COR-L47 (cell line): Measurements from ENCODE around the gene OSTN.
"Not testable (repeated sequence)": the region's sequence is repeated elsewhere in the genome, so short reads cannot be mapped to it uniquely, and the experiment has no call there.

Experiments
- DNase-seq: peaks from one replicate; lab custom pipeline; 2025; lab: John Stamatoyannopoulos, UW

OSTN gene

DNA sequence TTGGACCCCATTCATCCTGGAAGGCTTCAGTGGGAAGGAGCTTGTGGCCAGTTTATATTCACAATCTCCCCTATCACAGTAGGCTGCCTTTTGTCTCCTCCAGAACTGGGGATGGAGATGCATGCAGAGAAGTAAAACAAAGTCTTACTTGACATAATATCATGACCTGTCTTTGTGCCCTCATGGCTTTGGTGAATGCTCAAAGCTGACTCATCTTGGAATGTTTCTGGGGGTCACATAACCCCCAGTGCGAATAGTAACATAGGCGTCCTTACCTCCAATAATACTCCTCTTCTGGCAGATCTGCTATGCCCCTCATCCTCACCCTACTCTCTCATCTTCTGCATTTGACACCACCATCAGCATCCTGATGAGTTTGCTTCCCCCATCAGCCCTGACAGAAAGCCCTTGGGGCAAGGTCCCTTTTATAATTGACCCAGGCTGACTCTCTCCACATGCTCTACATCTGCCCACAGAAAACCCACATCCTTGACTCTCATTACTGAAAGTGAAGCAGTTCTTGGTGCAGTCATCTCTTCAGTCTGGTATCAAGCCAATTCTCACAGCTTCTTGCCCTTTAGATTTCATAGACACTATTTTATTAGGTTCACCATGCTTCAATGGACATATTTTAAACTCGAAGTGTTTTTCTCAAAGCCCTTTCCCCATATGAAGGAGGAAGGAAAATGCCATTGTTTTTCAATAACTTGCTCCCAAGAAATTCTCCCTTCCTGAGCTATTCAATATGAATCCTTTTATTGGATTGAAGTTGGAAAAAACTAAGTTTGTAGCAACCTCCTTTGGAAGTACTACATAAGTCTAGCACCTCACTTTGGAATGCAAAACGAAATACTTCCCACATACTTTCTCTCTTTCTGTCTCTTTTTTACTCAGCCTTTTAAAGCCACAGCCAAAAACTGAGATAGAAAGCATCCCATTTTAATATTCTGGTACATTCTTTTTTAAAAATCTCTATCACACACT, 36.6 kb downstream of the OSTN start:
- DNase-seq = no peak

DNA sequence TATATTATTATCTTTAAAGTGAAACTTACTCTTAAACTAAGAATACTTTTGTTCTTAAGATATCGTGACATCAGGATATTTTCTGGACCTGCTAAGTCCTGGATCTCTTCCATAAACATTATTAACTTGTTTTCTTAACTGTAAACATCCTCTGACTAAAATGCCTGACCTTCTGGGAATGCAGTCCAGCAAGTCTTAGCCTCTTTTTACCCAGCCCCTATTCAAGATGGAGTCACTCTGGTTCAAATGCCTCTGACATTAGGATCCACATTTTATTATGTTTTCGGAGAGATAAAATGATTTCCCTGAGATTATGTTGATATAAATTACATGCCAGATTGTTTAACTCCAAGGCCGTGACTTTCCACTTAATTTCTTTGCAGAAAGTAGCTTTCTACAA, 37.6 kb downstream of the OSTN start:
- no peak for DNase-seq

DNA sequence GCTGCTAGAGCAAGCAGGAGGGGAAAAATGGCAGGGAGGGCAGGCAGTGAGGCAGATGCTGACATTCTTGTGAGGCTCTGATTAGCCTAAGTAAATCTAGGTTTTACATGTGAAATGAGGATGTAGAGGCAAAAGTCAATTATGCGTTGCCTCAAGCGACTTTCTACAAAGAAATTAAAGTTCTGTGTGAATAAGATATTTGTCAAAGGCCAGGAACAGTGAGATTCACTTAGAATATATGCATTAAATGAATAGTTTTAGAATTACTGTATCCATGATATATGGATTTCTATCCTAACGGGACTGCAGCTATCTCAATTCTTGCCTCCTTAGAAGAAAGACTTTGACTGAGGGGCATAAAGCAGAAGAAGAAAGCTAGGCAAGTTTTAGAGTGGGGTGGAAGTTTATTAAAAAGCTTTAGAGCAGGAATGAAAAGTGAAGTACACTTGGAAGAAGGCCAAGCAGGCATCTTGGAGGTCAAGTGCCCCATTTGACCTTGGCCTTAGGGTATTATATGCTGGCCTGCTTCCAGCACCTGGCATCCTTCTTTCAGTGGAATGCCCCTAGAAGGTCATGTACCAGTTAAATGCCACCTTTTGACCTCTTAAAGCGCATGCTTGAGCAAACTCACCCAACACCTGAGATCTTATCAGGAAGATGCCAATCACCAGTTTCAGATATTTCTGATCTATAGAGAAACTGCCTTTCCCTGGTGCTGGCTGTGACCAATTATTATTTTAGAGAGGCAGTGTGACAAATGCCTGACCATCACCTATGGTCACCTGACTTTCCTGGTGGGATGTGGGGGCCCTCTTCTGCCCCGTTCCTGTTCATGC, 38.2 kb downstream of the OSTN start:
- DNase-seq = no peak

DNA sequence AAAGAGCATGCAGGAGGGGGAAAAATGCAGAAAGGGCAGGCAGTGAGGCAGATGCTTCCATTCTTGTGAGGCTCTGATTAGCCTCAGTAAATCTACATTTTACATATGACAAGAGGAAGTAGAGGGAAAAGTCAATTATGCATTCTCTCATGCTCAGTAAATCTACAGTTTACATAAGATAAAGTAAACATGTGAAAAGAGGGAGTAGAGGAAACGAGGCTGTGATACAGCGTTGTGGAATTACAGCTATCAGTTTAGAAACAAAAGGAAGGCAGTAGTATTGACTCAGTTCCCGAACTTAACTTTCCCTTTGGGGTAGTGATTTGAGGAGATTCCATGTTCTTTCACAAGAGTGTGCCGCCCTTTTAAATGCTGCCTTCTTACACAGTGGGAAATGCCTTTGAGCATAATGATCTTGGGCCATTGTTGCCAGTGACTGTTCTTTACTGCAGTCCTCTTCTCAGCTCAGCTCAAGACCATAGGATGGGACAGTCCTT, 39.3 kb downstream of the OSTN start:
- no peak for DNase-seq

DNA sequence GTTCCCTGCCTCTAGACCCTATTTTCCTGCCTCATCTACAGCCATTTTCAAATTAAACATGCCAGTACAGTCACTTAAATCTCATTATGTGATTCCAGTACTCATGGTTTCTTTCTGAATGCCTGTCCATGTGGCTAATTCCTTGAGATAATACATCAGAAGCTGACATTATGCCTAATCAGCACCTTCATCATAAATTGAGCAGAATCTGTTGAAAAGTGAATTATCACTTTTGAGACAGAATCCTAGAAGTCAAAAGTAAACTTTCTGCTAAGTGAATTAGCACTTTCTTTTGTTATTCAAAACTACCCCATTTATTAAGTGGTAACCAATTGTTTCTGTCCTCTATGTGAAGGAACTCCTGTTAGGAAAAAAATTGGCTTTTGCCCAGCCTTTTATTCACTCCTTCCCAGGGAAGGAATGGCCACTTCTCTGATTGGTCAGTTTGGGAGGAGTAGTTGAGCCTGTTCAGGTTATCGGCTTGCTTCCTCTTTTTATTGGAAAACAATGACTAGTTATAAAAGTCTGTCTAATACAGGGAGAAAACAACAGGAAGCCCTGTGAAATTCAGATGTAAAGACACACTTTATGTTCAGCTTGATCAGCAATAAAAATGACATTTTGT, 40.5 kb downstream of the OSTN start:
- DNase-seq = no peak

DNA sequence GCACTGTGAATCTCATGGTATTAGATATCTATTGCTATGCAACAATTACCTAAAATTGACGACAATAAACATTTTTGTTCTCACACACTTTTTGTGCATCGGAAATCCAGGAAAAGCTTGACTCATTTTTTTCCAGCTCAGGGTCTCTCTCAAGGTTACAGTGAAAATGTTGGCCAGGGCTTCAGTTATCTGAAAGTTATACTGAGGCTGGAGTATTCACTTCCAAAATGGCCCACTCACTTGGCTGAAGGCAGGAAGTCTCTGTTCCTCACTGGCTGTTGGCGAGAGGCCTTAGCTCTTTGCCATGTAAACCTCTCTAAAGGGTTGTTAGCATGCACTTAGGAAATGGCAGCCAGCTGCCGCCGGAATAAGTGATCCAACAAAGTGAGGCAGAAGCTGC, 41.4 kb downstream of the OSTN start:
- DNase-seq = no peak

DNA sequence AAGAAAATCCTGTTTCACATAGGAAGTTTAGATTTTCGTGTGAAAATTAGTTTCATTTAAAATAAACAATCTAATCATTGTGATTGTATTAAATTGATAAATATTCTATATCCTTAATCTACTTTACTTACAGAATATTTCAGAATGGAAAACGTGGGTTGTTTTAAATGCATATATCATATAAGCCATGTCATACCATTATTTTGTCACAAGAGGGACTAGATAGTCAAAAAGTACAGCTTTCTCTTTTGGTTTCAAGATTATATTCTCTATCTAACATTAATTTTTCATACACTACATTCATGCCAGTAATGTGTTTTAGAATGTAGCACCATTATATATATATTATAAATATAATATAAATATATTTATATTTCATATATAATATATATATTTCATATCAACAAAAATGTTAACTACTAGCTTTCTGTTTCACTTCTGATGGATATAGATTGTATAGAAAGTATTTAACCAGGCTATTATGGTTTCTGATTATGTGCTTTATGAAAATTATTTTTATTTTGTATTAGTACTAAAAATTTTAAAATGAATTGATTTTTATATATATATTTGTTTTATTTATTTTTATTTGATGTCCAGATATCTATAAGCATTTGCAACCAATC, 45.3 kb downstream of the OSTN start:
- DNase-seq = peak; percentile 29

DNA sequence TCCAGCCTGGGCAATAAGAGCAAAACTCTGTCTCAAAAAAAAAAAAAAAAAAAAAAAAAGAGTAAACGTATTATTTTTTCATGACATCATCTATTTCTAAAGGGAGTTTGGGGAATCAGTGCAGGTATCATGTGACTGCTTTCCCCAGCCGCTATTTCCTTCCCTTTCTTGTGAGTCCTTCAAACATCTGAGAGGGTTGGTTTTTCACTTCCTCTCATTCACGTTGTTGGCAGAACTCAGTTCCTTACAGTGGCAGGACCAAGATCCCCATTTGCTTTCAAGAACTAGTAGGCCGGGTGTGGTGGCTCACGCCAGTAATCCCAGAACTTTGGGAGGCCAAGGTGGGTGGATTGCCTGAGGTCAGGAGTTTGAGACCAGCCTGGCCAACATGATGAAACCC, 47.0 kb downstream of the OSTN start:
- DNase-seq = not testable (repeated sequence)

DNA sequence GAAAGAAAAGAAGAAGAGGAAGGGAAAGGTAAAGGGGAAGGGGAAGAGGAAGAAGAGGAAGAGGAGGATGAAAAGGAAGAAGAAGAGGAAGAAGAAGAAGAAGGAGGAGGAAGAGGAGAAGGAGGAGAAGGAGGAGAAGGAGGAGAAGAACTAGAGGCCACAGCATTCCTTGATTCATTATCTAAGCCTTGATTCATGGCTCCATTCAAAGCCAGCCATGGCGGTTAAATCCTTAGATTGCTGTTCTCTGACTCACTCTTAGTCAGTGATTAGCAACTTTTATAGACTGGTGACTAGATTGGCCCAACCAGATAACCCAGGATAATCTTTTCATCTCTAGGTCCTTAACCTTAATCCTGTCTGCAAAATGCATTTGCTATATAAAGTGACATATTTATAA, 47.6 kb downstream of the OSTN start:
- DNase-seq = no peak

DNA sequence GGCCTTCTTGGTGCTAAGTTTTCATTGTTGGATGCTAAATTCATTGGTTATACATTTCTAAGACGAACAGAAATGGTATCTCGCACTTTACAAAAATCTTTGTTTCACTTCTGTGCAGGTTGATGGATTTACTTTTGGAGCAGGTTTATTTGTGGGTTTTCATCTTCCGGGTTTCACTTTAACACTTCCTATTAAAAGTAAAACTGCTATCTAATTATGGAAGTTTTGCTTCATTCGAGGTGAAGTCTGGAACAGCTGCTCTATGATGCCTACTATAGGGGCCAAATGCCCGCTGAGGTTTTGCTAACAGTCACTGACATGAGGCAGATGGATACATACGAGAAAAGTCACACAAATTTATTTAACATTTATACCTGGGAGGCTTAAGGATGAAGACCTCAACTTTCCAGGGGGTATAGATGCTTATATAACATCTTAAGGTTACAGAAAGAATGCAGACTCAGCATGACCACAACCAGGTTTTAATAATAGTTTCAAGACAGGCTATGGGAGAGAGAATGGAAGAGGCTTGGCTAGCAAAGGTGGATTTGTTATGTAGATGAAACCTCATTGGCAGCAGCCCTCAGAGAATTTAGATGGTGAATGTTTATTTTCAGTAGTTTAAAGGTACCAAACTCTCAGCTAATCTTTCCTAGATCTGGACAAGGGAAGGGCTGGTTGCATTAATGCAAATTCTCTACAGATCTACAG, 54.2 kb downstream of the OSTN start:
- no peak for DNase-seq

DNA sequence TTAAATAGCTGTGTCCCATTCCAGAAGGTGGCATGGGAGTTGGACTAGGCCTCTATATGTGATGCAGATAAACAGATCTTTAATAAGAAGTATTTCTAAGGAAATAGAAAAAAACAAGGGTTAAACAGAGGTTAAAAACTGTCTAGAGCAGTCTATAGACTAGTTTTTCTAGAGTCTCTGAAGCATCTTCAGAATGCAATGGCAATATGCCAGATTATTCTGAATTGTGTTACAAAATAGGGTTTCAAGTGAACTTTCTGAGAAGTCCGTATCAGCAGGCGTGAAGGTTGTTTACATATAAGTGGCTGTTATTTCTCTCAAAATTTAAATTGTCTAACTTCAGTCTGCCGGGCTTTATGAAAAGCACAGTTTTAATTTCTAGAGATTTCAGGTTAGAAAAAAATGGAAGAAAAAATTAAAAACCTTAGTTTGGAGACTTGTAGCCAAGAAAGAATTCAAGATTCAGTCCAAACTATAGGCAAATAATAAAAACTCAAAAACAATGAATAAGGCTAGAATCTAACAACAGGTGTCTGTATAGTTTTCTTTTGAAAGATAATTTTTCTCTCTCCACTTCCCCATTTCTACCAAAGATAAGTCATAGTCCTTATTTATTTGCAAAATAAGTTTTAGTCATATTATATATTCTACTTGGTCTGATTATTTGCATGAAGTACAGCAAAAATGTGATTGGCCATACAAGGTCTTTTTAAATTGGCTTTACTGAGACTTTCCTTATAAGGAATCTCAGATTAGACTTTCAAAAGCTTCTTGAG, 55.2 kb downstream of the OSTN start:
- no peak for DNase-seq

DNA sequence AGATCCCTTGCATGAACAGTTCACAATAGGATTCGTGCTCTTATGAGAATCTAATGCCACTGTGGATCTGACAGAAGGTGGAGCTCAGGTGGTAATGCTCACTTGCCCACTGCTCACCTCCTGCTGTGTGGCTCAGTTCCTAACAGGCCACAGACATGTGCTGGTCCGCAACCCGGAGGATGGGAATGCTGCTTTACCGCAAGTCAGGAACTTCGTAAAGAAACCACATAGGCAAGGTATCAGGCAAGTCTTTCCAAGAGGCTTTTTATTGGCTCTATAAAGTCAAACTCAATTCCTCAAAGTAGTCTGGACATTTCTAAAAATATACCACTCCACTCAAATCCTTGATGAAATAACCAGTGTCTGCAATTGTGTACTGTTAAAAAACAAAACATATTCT, 56.1 kb downstream of the OSTN start:
- DNase-seq = no peak

DNA sequence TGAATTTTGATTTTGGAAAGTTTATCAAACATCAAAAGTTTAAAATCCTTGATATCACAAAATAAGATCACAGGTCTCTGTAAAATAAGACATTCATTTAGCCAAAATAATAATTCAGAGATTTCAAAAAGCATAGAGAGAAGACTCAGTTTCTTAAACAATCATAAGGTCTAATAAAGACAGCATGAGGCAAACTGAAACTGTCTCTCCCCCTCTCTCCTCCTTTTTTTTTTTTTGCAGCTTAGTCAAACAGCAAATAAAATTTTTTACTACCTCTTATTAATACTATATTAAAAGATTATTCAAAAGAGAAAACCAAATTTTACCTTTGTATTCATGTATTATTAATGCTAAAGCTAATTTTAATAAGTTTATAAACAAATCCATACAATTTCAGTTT, 57.4 kb downstream of the OSTN start:
- no peak for DNase-seq

DNA sequence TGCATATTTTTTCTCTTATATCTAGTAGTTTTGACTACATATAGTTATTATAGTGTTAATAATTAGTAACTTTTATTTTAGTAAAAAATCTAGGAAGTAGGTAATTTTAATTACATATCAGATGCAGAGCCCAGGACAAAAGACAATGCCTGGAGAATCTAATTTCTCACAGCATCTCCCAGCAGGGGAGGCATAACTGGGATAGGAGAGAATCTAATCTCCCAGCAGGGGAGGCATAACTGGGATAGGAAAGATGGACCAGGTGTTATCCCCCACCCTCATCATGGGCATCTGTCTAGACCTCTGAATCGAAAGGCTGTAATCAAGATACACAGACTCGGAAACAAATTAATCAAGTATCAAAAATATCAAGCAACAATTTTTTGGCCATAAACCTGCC, 58.2 kb downstream of the OSTN start:
- DNase-seq = peak; percentile 91

DNA sequence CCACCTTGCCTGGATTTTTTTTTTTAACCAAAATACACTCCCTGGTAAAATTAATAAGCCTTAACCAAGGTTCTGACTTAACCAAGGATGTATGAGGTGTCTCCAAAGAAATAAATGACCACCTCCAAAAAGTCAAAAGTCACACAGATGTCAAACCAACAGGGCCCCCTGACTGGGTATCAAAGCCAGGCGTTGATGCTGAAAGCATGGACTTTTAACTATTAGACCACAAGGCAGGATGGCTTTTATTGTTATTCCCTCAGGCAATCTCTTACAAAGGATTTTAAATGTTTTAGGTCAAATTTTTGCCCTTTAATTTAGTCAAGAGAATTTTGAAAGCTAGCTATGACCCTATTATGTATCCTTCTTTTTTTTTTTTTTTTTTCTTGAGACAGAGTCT, 60.4 kb downstream of the OSTN start:
- no peak for DNase-seq

DNA sequence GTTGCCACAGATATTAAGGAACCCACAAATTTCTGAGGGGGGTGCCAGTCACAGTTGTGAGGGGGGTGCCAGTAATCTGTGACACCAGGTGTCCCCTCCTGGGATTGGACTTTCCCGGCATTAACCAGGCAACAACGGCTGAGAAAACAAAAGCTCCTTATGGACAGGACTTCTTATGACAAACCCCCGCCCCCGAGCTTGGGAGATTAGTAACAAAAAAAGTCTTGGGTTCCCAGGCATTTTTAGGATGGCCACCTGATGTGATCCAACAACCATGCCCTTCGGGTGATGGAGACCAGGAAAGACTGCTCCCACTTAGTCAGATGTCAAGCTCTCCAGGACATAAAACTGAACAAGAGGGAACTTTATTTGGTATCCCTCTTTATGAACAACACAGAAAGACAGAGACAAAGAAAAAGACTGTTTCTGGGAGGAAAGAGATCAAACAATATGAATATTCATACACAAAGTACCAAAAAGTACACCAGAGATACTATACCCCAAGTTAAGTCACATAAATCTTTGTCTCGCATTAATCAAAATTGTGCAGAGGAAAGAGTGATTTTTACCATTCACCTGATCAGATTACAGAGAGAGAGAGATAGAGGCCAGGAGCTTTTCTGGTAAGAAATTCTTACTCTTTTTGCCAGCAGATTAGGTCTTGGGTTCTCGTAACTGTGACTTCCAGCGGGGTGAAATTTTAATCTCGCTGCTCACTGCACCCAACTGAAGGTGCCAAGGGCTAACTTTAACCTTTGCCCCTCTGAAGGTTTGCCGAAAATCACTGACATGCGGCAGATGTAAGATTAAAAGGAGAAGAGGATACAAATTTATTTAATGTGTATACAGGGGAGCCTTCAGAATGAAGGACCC, 61.6 kb downstream of the OSTN start:
- DNase-seq = no peak

DNA sequence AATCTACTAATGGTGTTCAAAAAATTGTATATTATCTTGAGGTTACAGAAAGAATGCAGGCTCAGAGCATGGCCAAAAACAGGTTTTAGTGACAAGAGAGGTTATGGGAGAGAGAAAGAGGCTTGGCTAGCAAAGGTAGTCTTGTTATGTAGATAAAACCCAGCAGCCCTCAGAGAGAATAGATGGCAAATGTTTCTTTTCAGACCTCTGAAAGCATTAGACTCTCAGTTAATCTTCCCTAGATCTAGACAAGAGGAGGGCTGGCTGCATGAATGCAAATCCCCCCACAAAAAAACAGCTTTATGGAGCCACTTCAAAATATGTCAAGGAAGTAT, 62.2 kb downstream of the OSTN start:
- DNase-seq = no peak

DNA sequence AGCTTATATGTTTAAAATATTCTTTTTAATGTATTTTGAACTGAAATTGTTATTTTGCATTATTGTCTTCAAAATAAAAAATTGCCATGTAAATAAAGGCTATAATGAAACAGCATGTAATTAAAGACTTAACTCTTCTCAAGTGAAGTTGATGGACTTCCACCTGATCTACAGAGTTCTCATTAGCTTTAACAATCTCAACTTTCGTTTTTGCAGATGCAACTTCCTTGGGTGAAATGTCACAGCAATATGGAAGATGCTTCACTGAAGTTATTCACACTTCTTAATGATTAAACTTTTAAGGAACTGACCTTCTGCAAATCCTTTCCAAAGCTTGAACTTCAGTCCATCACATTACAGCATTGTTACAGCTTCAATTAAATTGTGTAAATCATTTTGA, 63.6 kb downstream of the OSTN start:
- DNase-seq = no peak

DNA sequence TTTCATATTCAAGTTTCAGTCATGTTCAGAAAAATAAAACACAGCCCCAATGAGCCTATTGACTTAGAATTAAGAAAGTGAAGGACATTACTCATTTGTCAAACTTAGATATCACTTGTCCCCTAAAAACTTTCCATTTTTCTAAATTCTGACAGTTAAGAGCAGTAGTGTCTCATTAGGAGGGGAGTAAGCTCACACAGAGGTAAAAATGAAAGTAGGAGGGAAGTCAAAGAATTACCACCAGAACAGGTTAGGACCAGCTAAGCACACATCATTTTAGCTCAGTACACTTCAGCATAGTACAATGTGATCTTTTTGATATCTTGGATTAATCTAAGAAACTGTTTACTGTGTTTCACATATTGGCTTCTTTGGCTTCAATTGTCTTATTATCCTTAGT, 64.3 kb downstream of the OSTN start:
- DNase-seq = no peak

DNA sequence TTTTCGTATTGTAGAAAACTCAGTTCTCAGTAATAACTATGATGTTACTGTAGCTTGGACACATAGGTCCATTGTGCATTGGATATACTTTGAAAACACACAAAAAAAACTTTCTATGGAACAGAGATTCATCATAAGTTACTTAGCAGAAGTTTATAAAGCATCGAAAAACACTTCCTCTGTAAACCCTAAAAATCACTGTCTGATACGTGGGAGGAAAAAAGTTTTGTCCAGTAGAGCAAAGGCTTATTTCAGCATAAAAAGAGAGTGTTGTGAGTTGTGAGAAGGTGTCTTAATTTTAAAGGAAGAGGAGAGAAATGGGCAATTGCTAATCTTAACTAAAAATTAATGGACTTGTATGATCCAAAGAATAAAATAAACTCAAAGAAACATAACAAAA, 64.8 kb downstream of the OSTN start:
- no peak for DNase-seq
